Retina (tissue), 1 donor: Measurements from ENCODE around the gene ZNF280B.
"Not testable (repeated sequence)": the region's sequence is repeated elsewhere in the genome, so short reads cannot be mapped to it uniquely, and the experiment has no call there.

Experiments used
- DNase-seq: peaks from one replicate; pipeline ENCODE4 v3.0.0-alpha.2; 2016

The ZNF280B gene

GRCh38 chr22:22462813-22463567 lies 45.6 kb downstream of the ZNF280B start:
- no peak for DNase-seq

- no peak for DNase-seq
Observed at GRCh38 chr22:22461583-22461982, 47.0 kb downstream of the ZNF280B start.

GRCh38 chr22:22461111-22461510 lies 47.4 kb downstream of the ZNF280B start:
- no peak for DNase-seq

- no peak for DNase-seq
Observed at GRCh38 chr22:22460635-22461034, 47.9 kb downstream of the ZNF280B start.

- DNase-seq = no peak
Observed at GRCh38 chr22:22460060-22460459, 48.5 kb downstream of the ZNF280B start.

- no peak for DNase-seq
Observed at GRCh38 chr22:22458896-22459588, 49.5 kb downstream of the ZNF280B start.

GRCh38 chr22:22458387-22458786 lies 50.2 kb downstream of the ZNF280B start:
- no peak for DNase-seq

GRCh38 chr22:22454997-22455396 lies 53.5 kb downstream of the ZNF280B start:
- DNase-seq = no peak

- no peak for DNase-seq
Observed at GRCh38 chr22:22452996-22453686, 55.4 kb downstream of the ZNF280B start.

GRCh38 chr22:22452211-22452610 lies 56.3 kb downstream of the ZNF280B start:
- no peak for DNase-seq

GRCh38 chr22:22450343-22450839 lies 58.2 kb downstream of the ZNF280B start:
- DNase-seq = no peak

GRCh38 chr22:22449819-22450218 lies 58.7 kb downstream of the ZNF280B start:
- no peak for DNase-seq

- DNase-seq = no peak
Observed at GRCh38 chr22:22446517-22446916, 62.0 kb downstream of the ZNF280B start.

GRCh38 chr22:22444007-22444589 lies 64.4 kb downstream of the ZNF280B start:
- DNase-seq = not testable (repeated sequence)

GRCh38 chr22:22442928-22443709 lies 65.4 kb downstream of the ZNF280B start:
- DNase-seq = no peak

GRCh38 chr22:22441626-22442025 lies 66.9 kb downstream of the ZNF280B start:
- not testable (repeated sequence) for DNase-seq

GRCh38 chr22:22440188-22440587 lies 68.4 kb downstream of the ZNF280B start:
- no peak for DNase-seq
